Neutrophil (primary cell): ENCODE data around the gene C5orf15.

ENCODE experiments used
- H3K27ac ChIP-seq: fragments of 200-600 bp; sonication (generic); 2 replicates; pipeline ENCODE4 v1.5.1; 2016; ENCODE audit warnings: mild to moderate bottlenecking, moderate library complexity
- H3K27me3 ChIP-seq: fragments of 200-600 bp; sonication (generic); 2 replicates; pipeline ENCODE4 v1.6.0; 2016; ENCODE audit warnings: mild to moderate bottlenecking
- H3K36me3 ChIP-seq: fragments of 200-600 bp; sonication (generic); 2 replicates; pipeline ENCODE4 v1.5.1; 2017
- H3K4me1 ChIP-seq, 2 experiments: fragments of 200-600 bp in 1 of 2; sonication (generic) in 1 of 2; 1 replicate in 1 of 2; 2 replicates in 1 of 2; pipeline versions ENCODE4 v1.5.1 to v1.6.1; 2013 to 2016; ENCODE audit warnings: low read depth in 1 of 2, low read length in 1 of 2, mild to moderate bottlenecking in 1 of 2, moderate library complexity in 1 of 2; ENCODE audit not compliant: control insufficient read depth in 1 of 2, insufficient read depth in 1 of 2
- H3K4me3 ChIP-seq, 2 experiments: fragments of 200-600 bp in 1 of 2; sonication (generic) in 1 of 2; 1 replicate in 1 of 2; 2 replicates in 1 of 2; pipeline ENCODE4 v1.5.1; 2013 to 2016; ENCODE audit warnings: low read depth in 1 of 2, low read length in 1 of 2, mild to moderate bottlenecking in 1 of 2, moderate library complexity in 1 of 2
- H3K9me3 ChIP-seq: fragments of 200-600 bp; sonication (generic); 2 replicates; pipeline ENCODE4 v1.5.1; 2016
- TF ChIP-seq, protein P1 (sequence below): fragments of 200-600 bp; sonication (generic); IDR thresholded peaks from 2 replicates; pipeline ENCODE4 v1.5.1; 2016; ENCODE audit warnings: antibody characterized with exemption

C5orf15 gene

DNA sequence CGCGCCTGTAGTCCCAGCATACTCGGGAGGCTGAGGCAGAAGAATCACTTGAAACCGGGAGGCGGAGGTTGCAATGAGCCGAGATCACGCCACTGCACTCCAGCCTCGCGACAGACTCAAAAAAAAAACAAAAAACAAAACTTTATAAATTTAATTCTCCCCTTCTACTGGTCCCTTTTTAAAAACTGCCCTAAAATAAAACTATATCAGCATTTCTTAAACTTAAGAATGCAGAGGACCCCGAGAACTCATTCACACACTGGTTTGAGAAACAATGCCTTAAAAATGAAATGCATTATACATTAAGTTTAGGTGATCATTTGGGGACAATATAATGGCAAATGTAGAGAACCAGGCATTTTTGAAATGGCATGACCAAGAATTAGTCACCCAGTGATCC, 2.3 kb downstream of the C5orf15 start:
- Histone ChIP-seq H3K4me3 (no peak overlapping the region), H3K9me3 (no peaks in the 10 kb centered on the region), H3K4me1 (peaks cover 16 to 17% of the 10 kb centered on the region in 2 experiments), H3K36me3 (no peaks in the 10 kb centered on the region), H3K27ac (no peak overlapping the region), H3K27me3 (no peaks in the 10 kb centered on the region)
- TF ChIP-seq, protein P1, sequence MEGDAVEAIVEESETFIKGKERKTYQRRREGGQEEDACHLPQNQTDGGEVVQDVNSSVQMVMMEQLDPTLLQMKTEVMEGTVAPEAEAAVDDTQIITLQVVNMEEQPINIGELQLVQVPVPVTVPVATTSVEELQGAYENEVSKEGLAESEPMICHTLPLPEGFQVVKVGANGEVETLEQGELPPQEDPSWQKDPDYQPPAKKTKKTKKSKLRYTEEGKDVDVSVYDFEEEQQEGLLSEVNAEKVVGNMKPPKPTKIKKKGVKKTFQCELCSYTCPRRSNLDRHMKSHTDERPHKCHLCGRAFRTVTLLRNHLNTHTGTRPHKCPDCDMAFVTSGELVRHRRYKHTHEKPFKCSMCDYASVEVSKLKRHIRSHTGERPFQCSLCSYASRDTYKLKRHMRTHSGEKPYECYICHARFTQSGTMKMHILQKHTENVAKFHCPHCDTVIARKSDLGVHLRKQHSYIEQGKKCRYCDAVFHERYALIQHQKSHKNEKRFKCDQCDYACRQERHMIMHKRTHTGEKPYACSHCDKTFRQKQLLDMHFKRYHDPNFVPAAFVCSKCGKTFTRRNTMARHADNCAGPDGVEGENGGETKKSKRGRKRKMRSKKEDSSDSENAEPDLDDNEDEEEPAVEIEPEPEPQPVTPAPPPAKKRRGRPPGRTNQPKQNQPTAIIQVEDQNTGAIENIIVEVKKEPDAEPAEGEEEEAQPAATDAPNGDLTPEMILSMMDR, result no peak

DNA sequence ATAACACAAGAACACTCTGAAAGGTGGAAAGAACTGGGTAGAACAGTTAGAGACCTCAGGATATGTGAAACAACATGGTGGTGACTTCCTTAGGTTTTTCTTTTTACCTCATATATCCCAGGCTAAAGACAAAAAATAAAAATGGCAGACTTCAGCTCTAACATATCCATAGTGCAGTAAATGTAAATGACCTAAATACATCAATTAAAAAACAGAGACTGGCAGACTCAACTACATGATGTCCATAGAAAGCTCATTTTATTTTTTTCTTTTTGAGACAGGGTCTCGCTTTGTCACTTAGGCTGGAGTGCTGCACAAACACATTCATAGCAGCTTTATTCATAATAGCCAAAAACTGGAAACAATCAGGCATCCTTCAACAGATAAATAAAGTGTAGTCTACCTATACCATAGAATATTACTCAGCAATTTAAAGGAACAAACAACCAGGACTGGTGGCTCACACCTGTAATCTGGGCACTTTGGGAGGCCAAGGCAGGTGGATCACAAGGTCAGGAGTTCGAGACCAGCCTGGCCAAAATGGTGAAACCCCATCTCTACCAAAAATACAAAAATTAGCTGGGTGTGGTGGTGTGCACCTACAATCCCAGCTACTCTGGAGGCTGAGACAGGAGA, 4.8 kb downstream of the C5orf15 start:
- Histone ChIP-seq H3K36me3 (peaks cover 11% of the 10 kb centered on the region), H3K27ac (no peak overlapping the region), H3K9me3 (no peaks in the 10 kb centered on the region)

GRCh38 chr5:133962801-133963476, 5.5 kb downstream of the C5orf15 start:
- H3K9me3 ChIP-seq, result no peaks in the 10 kb centered on the region
- no peak overlapping the region for H3K27ac ChIP-seq
- H3K27me3 ChIP-seq, result no peaks in the 10 kb centered on the region
- TF ChIP-seq, protein P1, result no peak
- peaks cover 16% of the 10 kb centered on the region for H3K36me3 ChIP-seq
- peaks cover 7 to 10% of the 10 kb centered on the region in 2 experiments for H3K4me1 ChIP-seq
- no peak overlapping the region for H3K4me3 ChIP-seq

More for the DNA sequence above, 4.8 kb downstream of the C5orf15 start:
- H3K4me3 ChIP-seq, result no peak overlapping the region
- peaks cover 11% of the 10 kb centered on the region in 2 experiments for H3K4me1 ChIP-seq
- TF ChIP-seq, protein P1, result no peak
- H3K27me3 ChIP-seq, result no peaks in the 10 kb centered on the region

- no peaks in the 10 kb centered on the region for H3K9me3 ChIP-seq
- H3K4me1 ChIP-seq, result peaks cover 1 to 5% of the 10 kb centered on the region in 2 experiments
- no peak overlapping the region for H3K27ac ChIP-seq
- TF ChIP-seq, protein P1, result no peak
- peaks cover 23% of the 10 kb centered on the region for H3K36me3 ChIP-seq
- H3K27me3 ChIP-seq, result no peaks in the 10 kb centered on the region
- H3K4me3 ChIP-seq, result no peak overlapping the region
Observed at GRCh38 chr5:133962131-133962530, 6.3 kb downstream of the C5orf15 start.

DNA sequence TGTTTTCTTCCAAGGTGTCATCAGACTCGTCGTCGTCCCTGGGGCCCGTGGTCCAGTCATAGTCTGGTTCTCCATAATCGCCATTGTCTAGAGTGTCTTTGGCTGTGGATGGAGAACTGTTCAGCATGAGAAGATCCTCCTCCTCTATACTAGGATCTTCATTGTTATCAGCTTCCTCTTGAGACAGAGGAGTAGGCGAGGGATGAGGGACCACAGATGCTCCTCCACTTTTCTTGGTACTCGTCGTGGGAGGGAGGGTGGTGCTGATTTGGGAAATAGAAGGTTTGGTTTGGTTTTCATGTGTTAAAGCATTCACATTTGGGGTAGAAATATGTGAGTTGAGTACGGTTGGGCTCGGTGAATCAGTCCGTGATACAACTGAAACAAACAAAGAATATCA, 8.8 kb downstream of the C5orf15 start:
- Histone ChIP-seq H3K4me3 (no peak overlapping the region), H3K4me1 (peaks cover 0 to 5% of the 10 kb centered on the region in 2 experiments), H3K9me3 (no peaks in the 10 kb centered on the region), H3K27me3 (no peaks in the 10 kb centered on the region), H3K27ac (no peak overlapping the region), H3K36me3 (peaks cover 45% of the 10 kb centered on the region)
- TF ChIP-seq, protein P1, result no peak
